H1 (cell line): Measurements from ENCODE around the gene USH2A. TPM values are rescaled to one million over a fixed set of nuclear protein-coding genes. Genes with fewer than 3 reads are reported as not detected.

Source experiments
- PHF8 ChIP-seq: fragments of 200-600 bp; sonication (generic); conservative IDR thresholded peaks from 2 replicates; pipeline ENCODE4 v1.7.1; 2012; ENCODE audit warnings: low read depth, mild to moderate bottlenecking, inconsistent platforms, low read length, moderate library complexity
- SP1 ChIP-seq: IDR thresholded peaks from 2 replicates; pipeline ENCODE4 v1.6.1; 2011; ENCODE audit warnings: low read depth, low read length
- polyA plus RNA-seq, 7 experiments: library from polyadenylated mRNA; depleted of rRNA in 3 of 7; stranded (reverse) in 5 of 7; unstranded in 2 of 7; fragments of >200 nt in 5 of 7; fragments of 200-250 nt in 2 of 7; gene quantifications; 1 replicate in 5 of 7; 2 replicates in 1 of 7; 4 replicates in 1 of 7; pipeline versions ENCODE4 v1.2.1 to v1.2.3, GENCODE V29; 2011 to 2013; ENCODE audit warnings: missing spikeins in 2 of 7, mixed read lengths in 2 of 7
- total RNA-seq: library from RNA; stranded (reverse); fragmentation: NEBNext Ultra II Directional; extraction: Animal tissue kit (Norgen Biotek cat#: 25700); gene quantifications from 2 replicates; pipeline ENCODE4 v1.2.1, GENCODE V29; 2021

The USH2A gene
- total and polyA plus RNA-seq, 2 of the 8 experiments (the other 6 are each of a cell fraction or from before 2014, with no cell fraction given) = 0.02 to 0.17 TPM

- TF ChIP-seq SP1 (no peak), PHF8 (no peak)
Measured at GRCh38 chr1:216437603-216438002, 14.4 kb upstream of the USH2A start (continued).
